GM12878 (cell line): ENCODE measurements around the gene ROBO1.

ENCODE experiments used
- BCLAF1 ChIP-seq: fragments of 450-650 bp; IDR thresholded peaks from 2 replicates; pipeline ENCODE4 v1.6.1; 2017; ENCODE audit warnings: antibody characterized with exemption, mild to moderate bottlenecking, moderate library complexity
- CTCF ChIP-seq, 3 experiments: IDR thresholded peaks in 2 of 3; conservative IDR thresholded peaks in 1 of 3; 2 replicates each; pipeline ENCODE4 v1.5.1; 2011; ENCODE audit warnings: low read depth in 3 of 3, low read length in 3 of 3, mild to moderate bottlenecking in 3 of 3, control low read depth in 2 of 3, moderate library complexity in 2 of 3, inconsistent platforms in 1 of 3, mixed read lengths in 1 of 3; ENCODE audit not compliant: control insufficient read depth in 2 of 3, insufficient read depth in 1 of 3; ENCODE audit errors: extremely low read depth in 1 of 3
- EGR1 ChIP-seq, 2 experiments: IDR thresholded peaks; 1 replicate in 1 of 2; 2 replicates in 1 of 2; pipeline ENCODE4 v1.6.1; 2011 to 2012; ENCODE audit warnings: low read depth in 2 of 2, low read length in 2 of 2, borderline replicate concordance in 1 of 2, mild to moderate bottlenecking in 1 of 2, moderate library complexity in 1 of 2
- PBX3 ChIP-seq: IDR thresholded peaks from 2 replicates; pipeline ENCODE4 v1.6.1; 2011; ENCODE audit warnings: mild to moderate bottlenecking, low read depth, low read length, moderate library complexity; ENCODE audit not compliant: insufficient replicate concordance
- POLR2AphosphoS2 ChIP-seq: IDR thresholded peaks from 2 replicates; pipeline ENCODE4 v1.6.1; 2011; ENCODE audit warnings: low read depth, mild to moderate bottlenecking, low read length, improper control_type of control experiment, moderate library complexity
- POLR2AphosphoS5 ChIP-seq: IDR thresholded peaks from 2 replicates; pipeline ENCODE4 v1.6.1; 2011; ENCODE audit warnings: mild to moderate bottlenecking, low read length, inconsistent platforms
- RAD21 ChIP-seq: IDR thresholded peaks from 2 replicates; pipeline ENCODE4 v1.6.1; 2011; ENCODE audit warnings: mild to moderate bottlenecking, low read depth, low read length, moderate library complexity; ENCODE audit not compliant: insufficient read depth
- RB1 ChIP-seq: fragments of 450-650 bp; formaldehyde crosslinking; IDR thresholded peaks from 2 replicates; pipeline ENCODE4 v1.6.1; 2017; ENCODE audit warnings: mild to moderate bottlenecking, borderline replicate concordance
- STAT1 ChIP-seq: fragments of 450-650 bp; conservative IDR thresholded peaks from 2 replicates; pipeline ENCODE4 v1.6.1; 2014; ENCODE audit warnings: antibody characterized with exemption, mild to moderate bottlenecking
- TCF7 ChIP-seq: IDR thresholded peaks from 2 replicates; pipeline ENCODE4 v1.6.1; 2014; ENCODE audit warnings: antibody characterized with exemption, borderline replicate concordance
- YBX1 ChIP-seq: fragments of 450-650 bp; IDR thresholded peaks from 2 replicates; pipeline ENCODE4 v1.6.1; 2016; ENCODE audit warnings: antibody characterized with exemption

GRCh38 chr3:78799681-78800080 lies 968.1 kb downstream of the ROBO1 start:
- no peak for TF ChIP-seq PBX3
- no peak for TF ChIP-seq CTCF (IDR thresholded peaks at IDR 0.05 in 2 of 3, conservative IDR thresholded peaks at IDR 0.05 in 1 of 3; ENCODE audit: control insufficient read depth in 2 of 3, extremely low read depth in 1 of 3, insufficient read depth in 1 of 3, low read depth in 3 of 3, low read length in 3 of 3)
- TF ChIP-seq BCLAF1, result no peak
- TF ChIP-seq RAD21, result no peak
- TF ChIP-seq STAT1, result no peak
- no peak for TF ChIP-seq POLR2AphosphoS2
- TF ChIP-seq POLR2AphosphoS5, result no peak
- TF ChIP-seq YBX1, result no peak
- no peak for TF ChIP-seq TCF7
- TF ChIP-seq EGR1 (IDR thresholded peaks at IDR 0.05; ENCODE audit: borderline replicate concordance in 1 of 2, low read depth in 2 of 2, low read length in 2 of 2), result no peak
- no peak for TF ChIP-seq RB1
